CD14-positive monocyte (primary cell): ENCODE measurements around the gene TBC1D9B. TPM values are rescaled to one million over a fixed set of nuclear protein-coding genes. Genes with fewer than 3 reads are reported as not detected.

Experiments used
- DNase-seq, 3 donors: peaks; one replicate each; pipeline ENCODE4 v3.0.0-alpha.2; 2011 to 2022
- H2AFZ ChIP-seq: 2 replicates; pipeline ENCODE4 v1.6.0; 2012; ENCODE audit warnings: mild to moderate bottlenecking, low read depth, low read length, inconsistent platforms; ENCODE audit not compliant: insufficient read depth, poor library complexity, severe bottlenecking
- H3K27ac ChIP-seq, 2 donors: 1 replicate in 1 of 2; 2 replicates in 1 of 2; pipeline ENCODE4 v1.5.1; 2012 to 2013; ENCODE audit warnings: low read length in 2 of 2, control low read depth in 1 of 2, inconsistent platforms in 1 of 2, low read depth in 1 of 2, mild to moderate bottlenecking in 1 of 2
- H3K27me3 ChIP-seq, 2 donors: one replicate each; pipeline versions ENCODE4 v1.6.0 to v1.6.1; 2011 to 2013; ENCODE audit warnings: low read length in 2 of 2; ENCODE audit not compliant: control insufficient read depth in 2 of 2, insufficient read depth in 2 of 2
- H3K36me3 ChIP-seq, 2 donors: replicated peaks in 1 of 2; 1 replicate in 1 of 2; 2 replicates in 1 of 2; pipeline versions ENCODE4 v1.5.1 to v1.6.1; 2012 to 2013; ENCODE audit warnings: low read length in 2 of 2, control low read depth in 1 of 2, inconsistent platforms in 1 of 2, mild to moderate bottlenecking in 1 of 2; ENCODE audit not compliant: insufficient read depth in 2 of 2, control insufficient read depth in 1 of 2
- H3K4me1 ChIP-seq, 2 donors: 1 replicate in 1 of 2; 2 replicates in 1 of 2; pipeline versions ENCODE4 v1.5.1 to v1.6.1; 2012 to 2013; ENCODE audit warnings: low read length in 2 of 2, control low read depth in 1 of 2, inconsistent platforms in 1 of 2, mild to moderate bottlenecking in 1 of 2, moderate library complexity in 1 of 2; ENCODE audit not compliant: insufficient read depth in 2 of 2, control insufficient read depth in 1 of 2
- H3K4me2 ChIP-seq: replicated peaks from 2 replicates; pipeline ENCODE3; 2012; ENCODE audit warnings: low read length, moderate library complexity, mild to moderate bottlenecking; ENCODE audit not compliant: poor library complexity, severe bottlenecking; ENCODE audit errors: extremely low read depth
- H3K4me3 ChIP-seq, 3 experiments: fragments of 200-600 bp in 1 of 3; sonication (generic) in 1 of 3; replicated peaks in 1 of 3; 1 replicate in 2 of 3; 2 replicates in 1 of 3; pipeline ENCODE4 v1.5.1; 2011 to 2013; ENCODE audit warnings: low read length in 3 of 3, mild to moderate bottlenecking in 3 of 3, control low read depth in 2 of 3, low read depth in 2 of 3, inconsistent platforms in 1 of 3, moderate library complexity in 1 of 3
- H3K79me2 ChIP-seq: 2 replicates; pipeline ENCODE4 v1.6.0; 2012; ENCODE audit warnings: mild to moderate bottlenecking, control low read depth, inconsistent platforms, low read length, moderate library complexity; ENCODE audit not compliant: insufficient read depth
- H3K9ac ChIP-seq: 2 replicates; pipeline ENCODE4 v1.6.0; 2017; ENCODE audit warnings: low read length, mild to moderate bottlenecking; ENCODE audit not compliant: insufficient read depth, poor library complexity, severe bottlenecking
- H3K9me3 ChIP-seq, 2 donors: replicated peaks in 1 of 2; 1 replicate in 1 of 2; 2 replicates in 1 of 2; pipeline versions ENCODE4 v1.5.1 to v1.6.1; 2012 to 2013; ENCODE audit warnings: low read length in 2 of 2, control low read depth in 1 of 2; ENCODE audit not compliant: control insufficient read depth in 1 of 2, insufficient read depth in 1 of 2
- H4K20me1 ChIP-seq: 2 replicates; pipeline ENCODE4 v1.6.0; 2012; ENCODE audit warnings: mild to moderate bottlenecking, low read length, control low read depth, moderate library complexity; ENCODE audit not compliant: insufficient read depth
- H3K27ac Mint-ChIP-seq, 7 donors: one replicate each; pipeline ENCODE4 v1.8.0; 2020; ENCODE audit warnings: mild to moderate bottlenecking in 7 of 7, mixed read lengths in 7 of 7, moderate library complexity in 6 of 7, inconsistent platforms in 2 of 7
- H3K27me3 Mint-ChIP-seq, 3 donors: one replicate each; pipeline ENCODE4 v1.8.0; 2021 to 2022; ENCODE audit warnings: low read depth in 3 of 3, mild to moderate bottlenecking in 3 of 3, mixed read lengths in 3 of 3, moderate library complexity in 3 of 3, inconsistent platforms in 1 of 3
- H3K36me3 Mint-ChIP-seq, 2 donors: one replicate each; pipeline ENCODE4 v1.8.0; 2020; ENCODE audit warnings: mixed read lengths in 2 of 2, inconsistent platforms in 1 of 2, mild to moderate bottlenecking in 1 of 2
- H3K4me1 Mint-ChIP-seq: one replicate; pipeline ENCODE4 v1.8.0; 2020; ENCODE audit warnings: mild to moderate bottlenecking, mixed read lengths
- H3K4me3 Mint-ChIP-seq, 2 donors: one replicate each; pipeline ENCODE4 v1.8.0; 2020; ENCODE audit warnings: mild to moderate bottlenecking in 2 of 2, mixed read lengths in 2 of 2, moderate library complexity in 1 of 2
- H3K9me3 Mint-ChIP-seq, 7 donors: one replicate each; pipeline ENCODE4 v1.8.0; 2020 to 2022; ENCODE audit warnings: mixed read lengths in 7 of 7, mild to moderate bottlenecking in 6 of 7, moderate library complexity in 6 of 7, inconsistent platforms in 2 of 7
- WGBS: methylation state at CpG from one replicate; pipeline ENCODE4 v1.1.5; 2013; ENCODE audit warnings: missing lambda C conversion rate; ENCODE audit not compliant: insufficient coverage; 5-methylcytosine and 5-hydroxymethylcytosine counted together
- intact Hi-C, 2 donors: fragments of 100-400 bp; cut with micrococcal nuclease; formaldehyde crosslinking; loops; one replicate each; pipeline versions ENCODE4 v1.15.0 to v1.15.1; 2023
- polyA plus RNA-seq, 3 donors: library from polyadenylated mRNA; depleted of rRNA in 1 of 3; unstranded in 2 of 3; stranded (reverse) in 1 of 3; fragments of 300-500 nt in 2 of 3; fragments of >200 nt in 1 of 3; fragmentation: Illumina TruSeq in 2 of 3; gene quantifications; 1 replicate in 2 of 3; 2 replicates in 1 of 3; pipeline ENCODE4 v1.2.3, GENCODE V29; 2012 to 2021
- TF ChIP-seq, protein P1 (sequence below): fragments of 200-600 bp; IDR thresholded peaks from one replicate; pipeline ENCODE4 v1.8.0; 2022; ENCODE audit warnings: antibody characterized with exemption, mild to moderate bottlenecking

The TBC1D9B gene
- polyA plus RNA-seq, 3 donors: 13.4 to 116 (median 26.3) TPM

DNA sequence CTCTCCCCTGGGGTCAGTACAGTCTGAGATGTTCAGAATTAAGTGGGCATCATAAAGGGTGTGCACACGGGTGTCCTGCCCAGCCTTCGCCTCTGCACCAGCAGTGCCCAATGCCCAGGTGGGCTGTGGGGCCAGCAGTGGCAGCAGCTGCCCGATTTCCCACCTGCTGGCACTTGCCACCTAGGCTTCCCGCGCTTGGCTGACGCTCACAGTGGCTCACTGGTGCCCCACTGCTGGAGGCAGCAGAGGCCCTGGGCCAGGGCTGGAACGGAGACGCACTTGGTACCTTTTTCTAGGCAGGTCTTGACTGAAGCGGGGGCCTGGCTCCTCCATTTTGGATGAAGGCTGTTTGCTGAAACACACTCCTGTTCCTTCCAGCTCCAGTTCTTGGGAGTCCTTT, 66.1 kb downstream of the TBC1D9B start:
- no peak overlapping the region for H3K4me2 ChIP-seq
- peaks cover 0 to 4% of the 10 kb centered on the region in 2 donors for H3K9me3 ChIP-seq
- WGBS: 95% methylated on average over 9 of the region's 9 CpGs
- no peak overlapping the region for H3K9ac ChIP-seq
- Mint-ChIP-seq H3K27me3 (peaks cover 0 to 2% (median 0%) of the 10 kb centered on the region in 3 donors), H3K27ac (peak overlapping the region in 2 of 7 donors; percentile 33 to 53), H3K4me1 (peaks cover 14% of the 10 kb centered on the region), H3K9me3 (peaks cover 3 to 12% (median 7%) of the 10 kb centered on the region in 7 donors), H3K36me3 (peaks cover 22 to 42% of the 10 kb centered on the region in 2 donors), H3K4me3 (no peak overlapping the region)
- H3K27me3 ChIP-seq: no peaks in the 10 kb centered on the region
- peaks cover 0 to 3% of the 10 kb centered on the region in 2 donors for H3K4me1 ChIP-seq
- peaks cover 29% of the 10 kb centered on the region for H4K20me1 ChIP-seq
- DNase-seq: no peak
- TF ChIP-seq, protein P1, sequence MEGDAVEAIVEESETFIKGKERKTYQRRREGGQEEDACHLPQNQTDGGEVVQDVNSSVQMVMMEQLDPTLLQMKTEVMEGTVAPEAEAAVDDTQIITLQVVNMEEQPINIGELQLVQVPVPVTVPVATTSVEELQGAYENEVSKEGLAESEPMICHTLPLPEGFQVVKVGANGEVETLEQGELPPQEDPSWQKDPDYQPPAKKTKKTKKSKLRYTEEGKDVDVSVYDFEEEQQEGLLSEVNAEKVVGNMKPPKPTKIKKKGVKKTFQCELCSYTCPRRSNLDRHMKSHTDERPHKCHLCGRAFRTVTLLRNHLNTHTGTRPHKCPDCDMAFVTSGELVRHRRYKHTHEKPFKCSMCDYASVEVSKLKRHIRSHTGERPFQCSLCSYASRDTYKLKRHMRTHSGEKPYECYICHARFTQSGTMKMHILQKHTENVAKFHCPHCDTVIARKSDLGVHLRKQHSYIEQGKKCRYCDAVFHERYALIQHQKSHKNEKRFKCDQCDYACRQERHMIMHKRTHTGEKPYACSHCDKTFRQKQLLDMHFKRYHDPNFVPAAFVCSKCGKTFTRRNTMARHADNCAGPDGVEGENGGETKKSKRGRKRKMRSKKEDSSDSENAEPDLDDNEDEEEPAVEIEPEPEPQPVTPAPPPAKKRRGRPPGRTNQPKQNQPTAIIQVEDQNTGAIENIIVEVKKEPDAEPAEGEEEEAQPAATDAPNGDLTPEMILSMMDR: no peak
- intact Hi-C loops: loop anchor here in 1 of 2 donors (10.0 kb wide), 1 partner anchor 63 kb away; the partner anchor contains the start of gene TBC1D9B
- no peak overlapping the region for H3K27ac ChIP-seq
- no peaks in the 10 kb centered on the region for H3K79me2 ChIP-seq
- H3K36me3 ChIP-seq: peaks cover 21% of the 10 kb centered on the region in 2 donors
- H2AFZ ChIP-seq: no peak overlapping the region
- no peak overlapping the region for H3K4me3 ChIP-seq

DNA sequence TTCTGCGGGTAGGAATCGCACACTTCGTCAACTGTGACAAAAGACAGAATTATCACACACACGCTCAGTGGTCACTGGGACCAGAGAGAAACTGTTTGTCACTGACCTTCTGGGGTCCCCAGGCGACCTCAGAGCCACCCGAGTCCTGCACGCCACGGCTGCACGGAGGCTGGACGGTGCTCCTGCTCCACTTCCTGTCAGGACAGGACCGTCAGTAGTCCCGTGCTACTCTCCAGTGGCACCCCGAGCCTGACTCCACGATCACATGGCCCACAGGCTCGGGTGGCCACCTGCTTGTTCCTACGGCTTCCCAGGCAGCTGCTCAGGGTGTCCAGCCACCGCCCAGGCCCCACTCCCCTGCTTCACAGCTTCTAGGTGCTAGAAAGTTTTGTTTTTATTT, 66.9 kb downstream of the TBC1D9B start:
- peaks cover 0 to 9% of the 10 kb centered on the region in 2 donors for H3K4me1 ChIP-seq
- 91% methylated on average over 16 of the region's 17 CpGs for WGBS
- H4K20me1 ChIP-seq: peaks cover 38% of the 10 kb centered on the region
- no peak overlapping the region for H3K4me3 ChIP-seq
- no peaks in the 10 kb centered on the region for H3K79me2 ChIP-seq
- Mint-ChIP-seq H3K36me3 (peaks cover 29 to 44% of the 10 kb centered on the region in 2 donors), H3K27me3 (peaks cover 0 to 2% (median 0%) of the 10 kb centered on the region in 3 donors), H3K4me1 (peaks cover 22% of the 10 kb centered on the region), H3K27ac (peak overlapping the region in 1 of 7 donors; percentile 58), H3K9me3 (peaks cover 3 to 9% (median 5%) of the 10 kb centered on the region in 7 donors), H3K4me3 (no peak overlapping the region)
- no peak overlapping the region for H2AFZ ChIP-seq
- no peak overlapping the region for H3K4me2 ChIP-seq
- H3K36me3 ChIP-seq: peaks cover 29 to 30% of the 10 kb centered on the region in 2 donors
- TF ChIP-seq, protein P1: no peak
- DNase-seq: no peak
- H3K27me3 ChIP-seq: no peaks in the 10 kb centered on the region
- H3K9ac ChIP-seq: no peak overlapping the region
- intact Hi-C loops: loop anchor here in 1 of 2 donors (10.0 kb wide), 1 partner anchor 64 kb away; the partner anchor contains the start of gene TBC1D9B
- no peak overlapping the region for H3K27ac ChIP-seq
- H3K9me3 ChIP-seq: peaks cover 0 to 4% of the 10 kb centered on the region in 2 donors
